BJ (cell line): ENCODE results near the gene PXDN. TPM values are rescaled to one million over a fixed set of nuclear protein-coding genes. Genes with fewer than 3 reads are reported as not detected.

Experiments used
- CTCF ChIA-PET: fragments of 350-600 bp; formaldehyde crosslinking; extraction: SDS; loops from one replicate; lab custom pipeline; 2021; ENCODE audit warnings: antibody characterized with exemption, inconsistent platforms; lab: Yijun Ruan, JAX
- POLR2A ChIA-PET: fragments of 300-600 bp; sonication (Branson Sonifier 250); formaldehyde crosslinking; extraction: SDS; loops from one replicate; lab custom pipeline; 2021; ENCODE audit warnings: antibody characterized with exemption; lab: Charles Lee
- DNase-seq: peaks from one replicate; pipeline ENCODE4 v3.0.0-alpha.2; 2011; ENCODE audit warnings: low read depth
- H3K27me3 ChIP-seq: 2 replicates; pipeline ENCODE4 v1.6.0; 2011; ENCODE audit warnings: low read length; ENCODE audit not compliant: control insufficient read depth, insufficient read depth
- H3K36me3 ChIP-seq: 2 replicates; pipeline ENCODE4 v1.5.1; 2011; ENCODE audit warnings: low read length; ENCODE audit not compliant: control insufficient read depth, insufficient read depth
- H3K4me3 ChIP-seq: 2 replicates; pipeline ENCODE4 v1.5.1; 2011; ENCODE audit warnings: low read depth, mild to moderate bottlenecking, control low read depth, low read length
- polyA plus RNA-seq: library from polyadenylated mRNA; depleted of rRNA; stranded (reverse); fragments of >200 nt; gene quantifications from 2 replicates; pipeline ENCODE4 v1.2.3, GENCODE V29; 2011
- TF ChIP-seq, protein P1 (sequence below): IDR thresholded peaks from 2 replicates; pipeline ENCODE4 v1.5.1; 2011; ENCODE audit warnings: low read depth, mild to moderate bottlenecking, control low read depth, inconsistent platforms, low read length, moderate library complexity; ENCODE audit not compliant: insufficient read depth

The PXDN gene
- polyA plus RNA-seq, 1 experiment = 212 TPM

DNA sequence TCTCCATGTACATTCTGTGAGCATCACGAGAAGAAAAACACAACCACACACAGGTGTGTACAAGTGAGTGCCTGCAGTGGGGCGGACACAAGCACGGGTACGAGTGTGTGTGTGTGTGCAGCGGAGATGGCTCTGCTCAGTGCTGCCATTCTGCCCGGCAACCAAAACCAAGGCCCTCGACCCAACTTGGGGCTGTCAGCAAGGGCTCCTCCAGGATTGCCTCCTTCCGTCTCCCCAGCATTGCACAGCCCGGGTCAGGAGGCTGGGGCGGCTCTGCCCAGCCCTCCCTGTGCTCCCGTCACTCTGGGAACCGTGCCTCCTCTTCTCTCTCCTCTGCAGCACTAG lies 66.5 kb downstream of the PXDN start:
- Histone ChIP-seq H3K27me3 (no peaks in the 10 kb centered on the region), H3K4me3 (no peak overlapping the region), H3K36me3 (peaks cover 71% of the 10 kb centered on the region)
- no peak for DNase-seq
- ChIA-PET POLR2A (no interaction called here), CTCF (interaction anchor here (1.2 to 1.8 kb wide), 3 partner anchors 17 to 72 kb away, joined by 3 to 5 read pairs (median 4); no protein-coding TSS in a partner anchor)
- TF ChIP-seq, protein P1, sequence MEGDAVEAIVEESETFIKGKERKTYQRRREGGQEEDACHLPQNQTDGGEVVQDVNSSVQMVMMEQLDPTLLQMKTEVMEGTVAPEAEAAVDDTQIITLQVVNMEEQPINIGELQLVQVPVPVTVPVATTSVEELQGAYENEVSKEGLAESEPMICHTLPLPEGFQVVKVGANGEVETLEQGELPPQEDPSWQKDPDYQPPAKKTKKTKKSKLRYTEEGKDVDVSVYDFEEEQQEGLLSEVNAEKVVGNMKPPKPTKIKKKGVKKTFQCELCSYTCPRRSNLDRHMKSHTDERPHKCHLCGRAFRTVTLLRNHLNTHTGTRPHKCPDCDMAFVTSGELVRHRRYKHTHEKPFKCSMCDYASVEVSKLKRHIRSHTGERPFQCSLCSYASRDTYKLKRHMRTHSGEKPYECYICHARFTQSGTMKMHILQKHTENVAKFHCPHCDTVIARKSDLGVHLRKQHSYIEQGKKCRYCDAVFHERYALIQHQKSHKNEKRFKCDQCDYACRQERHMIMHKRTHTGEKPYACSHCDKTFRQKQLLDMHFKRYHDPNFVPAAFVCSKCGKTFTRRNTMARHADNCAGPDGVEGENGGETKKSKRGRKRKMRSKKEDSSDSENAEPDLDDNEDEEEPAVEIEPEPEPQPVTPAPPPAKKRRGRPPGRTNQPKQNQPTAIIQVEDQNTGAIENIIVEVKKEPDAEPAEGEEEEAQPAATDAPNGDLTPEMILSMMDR = no peak

DNA sequence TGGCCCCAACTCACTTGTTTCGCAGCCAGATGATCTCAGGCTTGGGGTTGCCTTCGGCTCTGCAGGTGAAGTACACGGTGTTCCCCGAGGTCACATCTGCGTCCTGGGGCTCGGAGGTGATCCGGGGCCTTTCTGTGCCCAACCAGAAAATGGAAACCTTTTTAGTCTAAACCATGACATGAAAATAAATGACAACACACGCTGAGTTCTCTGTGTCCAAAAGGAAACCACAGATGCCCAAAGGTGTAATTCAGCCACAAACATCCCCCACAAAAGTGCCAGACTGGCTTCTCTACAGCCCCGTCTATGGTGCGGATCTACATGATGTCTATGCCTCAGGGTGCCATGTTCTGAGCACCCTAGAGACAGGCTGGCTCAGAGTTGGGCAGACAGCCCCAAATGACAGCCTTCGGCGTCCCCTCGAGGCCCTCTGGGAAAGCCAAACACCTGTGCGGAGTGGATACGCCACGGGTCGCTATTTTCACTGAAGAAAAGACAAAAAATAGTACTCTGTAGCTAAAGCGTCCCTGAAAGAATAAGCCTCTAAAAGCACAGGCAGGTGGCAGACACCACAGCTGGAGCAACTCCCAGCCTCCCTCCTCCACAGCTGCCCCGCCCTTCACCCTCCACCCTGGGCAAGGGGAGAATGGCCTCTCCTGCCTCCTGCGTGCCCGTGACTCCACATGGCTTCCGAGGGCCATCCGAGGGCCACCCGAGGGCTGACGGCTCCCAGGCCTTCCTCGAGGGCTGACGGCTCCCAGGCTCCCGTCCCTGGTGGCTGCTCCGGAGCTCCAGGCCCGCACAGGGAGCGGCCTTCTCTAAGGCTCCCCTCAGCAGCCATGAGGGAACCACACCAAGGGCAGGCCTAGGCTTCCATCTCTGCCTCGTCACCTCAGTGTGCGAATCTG lies 67.1 kb downstream of the PXDN start:
- CTCF ChIA-PET = interaction anchor here (0.6 to 1.8 kb wide), 6 partner anchors 9 to 73 kb away, joined by 3 to 12 read pairs (median 5); no protein-coding TSS in a partner anchor

DNA sequence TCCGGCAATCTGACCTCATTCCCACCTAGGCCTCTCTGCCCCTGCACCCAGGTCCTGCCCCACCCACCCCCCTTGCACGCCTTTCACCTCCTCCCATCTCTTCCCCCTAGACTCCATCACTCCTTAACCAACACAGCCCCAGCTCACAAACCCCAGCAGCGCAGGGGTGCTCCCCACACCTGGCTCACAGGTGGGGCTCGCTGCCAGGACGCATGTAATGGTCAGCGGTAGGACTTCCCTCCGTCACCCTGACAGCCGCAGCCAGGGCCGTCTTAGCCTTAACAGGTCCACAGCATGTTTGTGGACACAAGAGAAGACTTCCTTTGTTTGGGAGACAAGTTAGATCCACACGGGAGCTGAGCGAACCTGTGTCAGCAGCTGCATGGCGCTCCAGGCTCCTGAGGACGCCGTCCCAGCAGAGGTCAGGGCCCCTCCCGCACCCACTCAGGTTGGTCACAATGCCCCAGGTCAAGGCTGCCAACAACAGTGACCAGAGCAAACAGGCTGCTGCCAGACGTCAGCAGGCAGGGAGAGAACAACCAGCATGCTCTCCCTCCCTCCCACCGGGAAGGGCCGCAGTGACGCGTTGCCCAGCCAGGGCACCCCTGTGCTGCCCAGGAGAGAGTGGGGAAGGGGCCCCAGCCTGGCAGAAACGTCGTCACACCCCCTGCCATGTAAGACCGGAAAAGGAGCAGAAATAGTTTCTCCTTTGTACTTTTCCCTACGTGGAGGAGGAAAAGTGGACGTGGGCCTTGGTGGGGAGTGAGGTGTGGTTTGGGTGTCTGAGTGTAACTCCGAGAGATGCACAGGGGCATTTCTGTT lies 68.0 kb downstream of the PXDN start:
- H3K4me3 ChIP-seq = no peak overlapping the region
- no peak for DNase-seq
- H3K36me3 ChIP-seq = peaks cover 67% of the 10 kb centered on the region
- POLR2A ChIA-PET = no interaction called here
- H3K27me3 ChIP-seq = no peaks in the 10 kb centered on the region
- CTCF ChIA-PET = interaction anchor here (0.5 to 2.0 kb wide), 12 partner anchors 9 to 1089 kb away, joined by 3 to 12 read pairs (median 4); no protein-coding TSS in a partner anchor
- TF ChIP-seq, protein P1 = no peak

More for the DNA sequence above, 67.1 kb downstream of the PXDN start:
- POLR2A ChIA-PET = no interaction called here
- no peak for DNase-seq
- TF ChIP-seq, protein P1 = no peak
- Histone ChIP-seq H3K27me3 (no peaks in the 10 kb centered on the region), H3K36me3 (peaks cover 73% of the 10 kb centered on the region), H3K4me3 (no peak overlapping the region)

DNA sequence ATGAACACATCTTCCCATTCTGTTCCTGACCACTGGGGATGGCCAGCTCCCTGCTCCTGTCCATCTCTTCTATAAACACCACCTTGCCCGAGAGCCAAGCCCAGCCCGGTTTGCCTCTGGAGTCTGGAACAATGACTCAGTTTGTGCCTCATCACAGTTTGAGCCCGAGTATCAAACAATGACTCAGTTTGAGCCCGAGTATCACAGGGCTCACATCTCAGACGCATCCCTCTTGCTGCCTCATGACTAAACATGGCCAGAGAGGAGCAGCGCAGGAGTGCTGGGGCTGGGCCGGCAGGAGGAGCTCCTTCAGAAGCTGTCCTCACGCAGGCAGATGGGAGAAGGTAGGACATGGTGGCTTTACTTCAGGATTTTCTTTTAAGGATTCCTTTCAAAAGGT lies 68.7 kb downstream of the PXDN start:
- no peaks in the 10 kb centered on the region for H3K27me3 ChIP-seq
- TF ChIP-seq, protein P1 = peak; percentile 80
- ChIA-PET CTCF (interaction anchor here (0.5 to 2.0 kb wide), 12 partner anchors 9 to 1088 kb away, joined by 3 to 12 read pairs (median 4); no protein-coding TSS in a partner anchor), POLR2A (no interaction called here)
- peak; percentile 87 for DNase-seq
- H3K4me3 ChIP-seq = no peak overlapping the region
- H3K36me3 ChIP-seq = peaks cover 63% of the 10 kb centered on the region
